Measurements from ENCODE around the gene SNAP47. TPM values are rescaled to one million over a fixed set of nuclear protein-coding genes. Genes with fewer than 3 reads are reported as not detected.
A peak's percentile ranks its signal among the peaks of the same experiment; 100 is the strongest.

Gene SNAP47
- total and polyA plus RNA-seq, 2 experiments from 2014 or later: 42.6 to 49.6 TPM

DNA sequence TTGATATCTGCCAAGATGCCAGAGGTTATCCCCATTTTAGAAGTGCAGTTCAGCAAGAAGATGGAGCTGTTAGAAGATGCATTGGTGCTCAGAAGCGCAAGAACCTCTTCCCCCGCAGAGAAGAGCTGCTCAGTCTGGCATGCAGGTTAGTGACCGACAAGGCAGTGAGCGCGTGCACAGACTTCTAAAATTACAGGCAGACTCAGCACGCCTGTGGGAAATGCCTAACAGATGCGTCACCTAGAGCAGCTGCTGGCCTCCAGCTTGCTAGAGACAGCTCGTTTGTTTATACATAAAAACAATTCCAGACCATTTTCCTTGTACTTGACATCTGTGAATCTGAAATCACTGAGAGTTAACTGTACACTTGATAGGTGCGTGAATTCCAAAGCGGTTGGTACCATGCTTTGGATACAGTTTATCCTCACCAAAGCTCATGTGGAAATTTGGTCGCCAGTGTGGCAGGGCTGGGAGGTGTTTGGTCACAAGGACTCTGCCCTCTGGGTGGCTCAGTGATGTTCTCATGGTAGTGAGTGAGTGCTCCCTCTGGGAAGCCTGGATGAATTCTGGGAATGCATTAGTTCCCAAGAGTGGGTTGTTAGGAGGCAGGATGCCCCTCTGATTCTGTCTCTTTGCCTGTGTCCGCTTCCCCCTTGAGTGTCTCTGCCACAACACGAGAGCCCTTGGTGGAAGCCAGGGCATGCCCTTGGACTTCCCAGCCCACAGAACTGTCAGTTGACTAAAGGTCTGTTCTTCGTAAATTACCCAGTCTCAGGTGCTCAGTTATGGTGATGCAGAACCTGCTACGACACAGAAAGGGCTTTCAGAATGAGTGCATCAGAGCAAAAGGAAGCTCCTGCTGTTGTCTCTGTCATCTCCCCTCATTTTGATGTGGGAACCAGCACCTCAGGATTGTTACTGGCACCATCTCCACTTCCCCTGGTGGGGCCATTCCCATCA is 24.4 kb downstream of the SNAP47 start:
- TF ChIP-seq, protein P1, sequence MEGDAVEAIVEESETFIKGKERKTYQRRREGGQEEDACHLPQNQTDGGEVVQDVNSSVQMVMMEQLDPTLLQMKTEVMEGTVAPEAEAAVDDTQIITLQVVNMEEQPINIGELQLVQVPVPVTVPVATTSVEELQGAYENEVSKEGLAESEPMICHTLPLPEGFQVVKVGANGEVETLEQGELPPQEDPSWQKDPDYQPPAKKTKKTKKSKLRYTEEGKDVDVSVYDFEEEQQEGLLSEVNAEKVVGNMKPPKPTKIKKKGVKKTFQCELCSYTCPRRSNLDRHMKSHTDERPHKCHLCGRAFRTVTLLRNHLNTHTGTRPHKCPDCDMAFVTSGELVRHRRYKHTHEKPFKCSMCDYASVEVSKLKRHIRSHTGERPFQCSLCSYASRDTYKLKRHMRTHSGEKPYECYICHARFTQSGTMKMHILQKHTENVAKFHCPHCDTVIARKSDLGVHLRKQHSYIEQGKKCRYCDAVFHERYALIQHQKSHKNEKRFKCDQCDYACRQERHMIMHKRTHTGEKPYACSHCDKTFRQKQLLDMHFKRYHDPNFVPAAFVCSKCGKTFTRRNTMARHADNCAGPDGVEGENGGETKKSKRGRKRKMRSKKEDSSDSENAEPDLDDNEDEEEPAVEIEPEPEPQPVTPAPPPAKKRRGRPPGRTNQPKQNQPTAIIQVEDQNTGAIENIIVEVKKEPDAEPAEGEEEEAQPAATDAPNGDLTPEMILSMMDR (IDR thresholded peaks at IDR 0.05; ENCODE audit: poor library complexity): no peak
- no peak for TF ChIP-seq EZH2phosphoT487 (IDR thresholded peaks at IDR 0.05; ENCODE audit: low read depth, severe bottlenecking, unreplicated experiment)
- TF ChIP-seq EZH2 (IDR thresholded peaks at IDR 0.05; ENCODE audit: borderline replicate concordance): no peak
- Histone ChIP-seq H3K27me3 (no peaks in the 10 kb centered on the region), H3K4me1 (ENCODE audit: insufficient read depth) (peaks cover 23% of the 10 kb centered on the region), H3K9me2 (replicated peaks; ENCODE audit: insufficient read depth) (no peaks in the 10 kb centered on the region), H3K36me3 (replicated peaks; ENCODE audit: insufficient read depth, low read depth) (no peaks in the 10 kb centered on the region), H3K4me2 (peak overlapping the region; percentile 59), H3K4me3 (no peak overlapping the region), H3K79me2 (peaks cover 35% of the 10 kb centered on the region), H2AFZ (no peak overlapping the region), H3K27ac (peak overlapping the region; percentile 69), H3K9me3 (ENCODE audit: low read depth) (no peaks in the 10 kb centered on the region), H4K20me1 (ENCODE audit: insufficient read depth, poor library complexity, severe bottlenecking) (peaks cover 26% of the 10 kb centered on the region)
- DNase-seq (ENCODE audit: low spot score): peak; percentile 82
- 60% methylated on average over 15 of the region's 15 CpGs for WGBS (ENCODE audit: low lambda C conversion rate, missing lambda C conversion rate)

DNA sequence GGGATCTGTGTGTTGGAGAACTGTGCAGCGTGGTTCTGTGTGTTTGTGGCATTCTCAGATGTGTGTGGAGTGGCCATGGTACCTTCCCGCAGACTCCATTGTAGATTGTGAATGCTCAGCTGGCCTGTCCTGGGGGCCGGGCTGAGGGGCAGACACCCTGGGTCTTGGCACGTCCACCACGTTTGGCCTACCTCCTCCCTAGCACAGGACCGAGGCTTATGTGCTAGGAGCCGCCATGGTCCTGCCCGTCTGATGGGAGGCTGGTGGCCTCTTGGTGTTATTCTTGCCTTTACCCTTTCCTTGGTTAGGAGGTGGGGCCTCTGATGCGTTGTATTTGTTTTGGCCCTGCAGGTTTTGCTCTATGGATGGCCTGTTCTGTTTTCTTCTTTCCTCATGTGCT is 25.1 kb downstream of the SNAP47 start:
- Histone ChIP-seq H3K27me3 (no peaks in the 10 kb centered on the region), H3K27ac (peak overlapping the region; percentile 69), H3K4me1 (ENCODE audit: insufficient read depth) (peaks cover 23% of the 10 kb centered on the region), H4K20me1 (ENCODE audit: insufficient read depth, poor library complexity, severe bottlenecking) (peaks cover 27% of the 10 kb centered on the region), H3K9me3 (ENCODE audit: low read depth) (no peaks in the 10 kb centered on the region), H2AFZ (no peak overlapping the region), H3K9me2 (replicated peaks; ENCODE audit: insufficient read depth) (no peaks in the 10 kb centered on the region), H3K79me2 (peaks cover 29% of the 10 kb centered on the region), H3K4me3 (no peak overlapping the region), H3K36me3 (replicated peaks; ENCODE audit: insufficient read depth, low read depth) (no peaks in the 10 kb centered on the region), H3K4me2 (no peak overlapping the region)
- TF ChIP-seq EZH2 (IDR thresholded peaks at IDR 0.05; ENCODE audit: borderline replicate concordance) (no peak), EZH2phosphoT487 (IDR thresholded peaks at IDR 0.05; ENCODE audit: low read depth, severe bottlenecking, unreplicated experiment) (no peak)
- TF ChIP-seq, protein P1 (IDR thresholded peaks at IDR 0.05; ENCODE audit: poor library complexity): no peak
- DNase-seq (ENCODE audit: low spot score): no peak
- WGBS (ENCODE audit: low lambda C conversion rate, missing lambda C conversion rate): 94% methylated on average over 9 of the region's 9 CpGs

DNA sequence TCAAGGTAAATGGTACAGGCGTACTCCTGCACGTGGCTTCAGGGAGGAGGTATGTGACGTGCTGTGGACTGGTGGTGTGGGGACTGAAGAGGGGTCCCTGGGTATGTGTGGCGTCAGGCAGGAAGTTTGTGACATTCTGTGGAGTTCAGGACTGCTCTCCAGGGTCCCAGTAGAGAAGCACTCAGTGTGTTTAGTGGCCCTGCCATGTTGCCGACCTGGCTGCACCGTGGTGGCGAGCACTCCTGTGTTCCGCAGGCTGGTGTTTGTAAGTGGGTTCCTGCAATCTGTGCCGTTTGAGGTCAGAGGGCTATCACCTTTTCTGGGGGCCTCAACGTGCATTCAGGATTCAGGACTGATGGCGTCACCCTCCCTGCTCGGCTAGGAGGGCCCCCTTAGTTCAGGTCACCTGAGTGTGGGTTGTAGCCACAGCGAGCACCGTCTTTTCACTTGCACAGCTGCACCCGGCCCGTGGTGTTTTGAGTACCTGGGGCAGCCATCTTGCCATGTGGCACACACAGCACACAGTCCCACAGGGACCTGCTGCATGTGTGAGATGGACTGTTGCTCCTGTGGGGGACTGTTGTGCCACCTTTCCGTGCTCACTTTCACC is 26.5 kb downstream of the SNAP47 start:
- H2AFZ ChIP-seq: no peak overlapping the region
- no peaks in the 10 kb centered on the region for H3K27me3 ChIP-seq
- no peaks in the 10 kb centered on the region for H3K9me3 ChIP-seq (ENCODE audit: low read depth)
- H3K4me2 ChIP-seq: no peak overlapping the region
- H4K20me1 ChIP-seq (ENCODE audit: insufficient read depth, poor library complexity, severe bottlenecking): peaks cover 38% of the 10 kb centered on the region
- H3K79me2 ChIP-seq: peaks cover 19% of the 10 kb centered on the region
- H3K4me3 ChIP-seq: no peak overlapping the region
- DNase-seq (ENCODE audit: low spot score): no peak
- TF ChIP-seq, protein P1 (IDR thresholded peaks at IDR 0.05; ENCODE audit: poor library complexity): no peak
- TF ChIP-seq EZH2 (IDR thresholded peaks at IDR 0.05; ENCODE audit: borderline replicate concordance) (no peak), EZH2phosphoT487 (IDR thresholded peaks at IDR 0.05; ENCODE audit: low read depth, severe bottlenecking, unreplicated experiment) (no peak)
- H3K36me3 ChIP-seq (replicated peaks; ENCODE audit: insufficient read depth, low read depth): no peaks in the 10 kb centered on the region
- peaks cover 23% of the 10 kb centered on the region for H3K4me1 ChIP-seq (ENCODE audit: insufficient read depth)
- H3K27ac ChIP-seq: no peak overlapping the region
- WGBS (ENCODE audit: low lambda C conversion rate, missing lambda C conversion rate): 94% methylated on average over 17 of the region's 17 CpGs
- H3K9me2 ChIP-seq (replicated peaks; ENCODE audit: insufficient read depth): no peaks in the 10 kb centered on the region

Measured in hepatocyte (in vitro differentiated cells).